ENCODE measurements around the gene FUT8. TPM values are rescaled to one million over a fixed set of nuclear protein-coding genes. Genes with fewer than 3 reads are reported as not detected.

The FUT8 gene
- total RNA-seq, 1 donor from 2014 or later = 15.1 TPM

GRCh38 chr14:65718629-65719028 is 306.1 kb downstream of the FUT8 start:
- no peak for DNase-seq

GRCh38 chr14:65720171-65720570 is 307.6 kb downstream of the FUT8 start:
- no peak for DNase-seq

DNA sequence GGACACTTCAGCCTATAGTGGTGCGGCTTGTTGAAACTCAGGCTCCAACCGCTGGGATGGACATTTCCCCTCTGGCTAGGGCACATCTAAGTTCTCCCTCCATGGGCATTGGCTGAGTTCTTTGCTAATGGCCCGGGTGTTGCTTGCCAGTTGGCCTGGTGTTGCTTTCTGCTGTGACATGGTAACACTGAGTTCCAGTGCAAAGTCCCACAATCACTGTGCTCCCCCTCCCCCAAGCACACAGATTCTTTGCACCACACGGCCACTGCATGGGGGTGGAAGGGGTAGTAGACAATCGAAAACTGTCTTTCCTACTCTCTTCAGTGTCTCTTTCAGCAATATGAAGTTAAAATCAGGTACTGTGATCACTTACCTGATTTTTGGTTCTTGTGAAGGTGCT is 308.2 kb downstream of the FUT8 start:
- DNase-seq = no peak

- no peak for DNase-seq
These were observed 310.8 kb downstream of the FUT8 start for GRCh38 chr14:65723348-65723747.

GRCh38 chr14:65728604-65729003 is 316.1 kb downstream of the FUT8 start:
- DNase-seq = no peak

DNA sequence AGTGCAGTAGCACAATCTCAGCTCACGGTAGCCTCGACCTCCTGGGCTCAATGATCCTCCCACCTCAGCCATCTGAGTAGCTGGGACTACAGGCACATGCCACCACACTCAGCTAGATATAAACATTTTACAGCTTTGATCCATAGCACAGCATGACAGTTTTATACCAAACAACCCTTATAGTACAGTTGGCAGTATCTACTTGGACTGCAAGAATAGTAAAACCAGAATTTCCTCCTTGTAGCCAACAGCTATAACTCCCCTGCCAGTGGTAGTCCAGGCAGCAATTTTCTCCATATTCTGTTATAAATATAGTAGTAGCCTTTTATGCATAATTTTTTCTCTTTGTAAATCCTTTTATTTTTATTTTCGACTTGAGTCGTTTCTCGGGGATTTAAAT is 317.0 kb downstream of the FUT8 start:
- no peak for DNase-seq

- DNase-seq = no peak
These were observed 319.5 kb downstream of the FUT8 start for GRCh38 chr14:65731933-65732506.

- no peak for DNase-seq
These were observed 325.8 kb downstream of the FUT8 start for GRCh38 chr14:65738339-65738738.

DNA sequence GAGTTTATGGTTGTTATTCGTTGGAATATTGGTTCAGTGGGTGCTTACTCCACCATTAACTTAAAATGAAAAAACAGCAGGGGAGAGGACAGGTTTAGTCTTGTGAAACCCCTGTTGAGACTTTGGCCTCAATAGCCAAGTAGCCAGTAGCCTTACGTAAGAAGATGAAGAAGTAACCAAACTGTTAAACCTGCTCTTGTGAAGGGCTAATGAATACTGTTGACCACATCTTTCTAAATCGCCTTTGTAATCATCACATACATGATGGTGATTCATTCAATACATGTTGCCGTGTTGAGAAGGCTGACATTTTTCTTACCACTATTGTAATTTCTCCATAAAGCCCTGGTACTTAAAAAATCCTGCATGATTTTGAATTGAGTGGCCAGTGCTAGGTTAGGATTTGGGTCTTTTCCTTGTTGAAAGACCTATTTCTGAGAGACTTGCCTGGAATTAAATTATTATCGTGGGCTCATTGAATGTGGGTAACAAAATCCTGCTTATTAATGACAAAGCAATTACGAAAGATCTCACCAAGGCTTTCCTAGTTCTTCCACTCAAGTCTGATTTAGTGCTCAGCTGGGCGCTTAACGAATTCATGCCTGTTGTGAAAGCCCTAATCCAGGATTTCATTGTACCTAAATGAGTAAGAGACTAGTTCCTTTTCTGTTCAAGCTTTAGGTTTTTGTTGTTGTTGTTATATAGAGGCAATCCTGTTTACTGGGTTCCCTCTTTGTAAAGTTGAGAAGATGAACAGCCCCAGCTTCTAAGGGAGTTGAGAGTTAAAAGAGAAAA is 333.1 kb downstream of the FUT8 start:
- no peak for DNase-seq

- DNase-seq = no peak
These were observed 336.3 kb downstream of the FUT8 start for GRCh38 chr14:65748796-65749195.

DNA sequence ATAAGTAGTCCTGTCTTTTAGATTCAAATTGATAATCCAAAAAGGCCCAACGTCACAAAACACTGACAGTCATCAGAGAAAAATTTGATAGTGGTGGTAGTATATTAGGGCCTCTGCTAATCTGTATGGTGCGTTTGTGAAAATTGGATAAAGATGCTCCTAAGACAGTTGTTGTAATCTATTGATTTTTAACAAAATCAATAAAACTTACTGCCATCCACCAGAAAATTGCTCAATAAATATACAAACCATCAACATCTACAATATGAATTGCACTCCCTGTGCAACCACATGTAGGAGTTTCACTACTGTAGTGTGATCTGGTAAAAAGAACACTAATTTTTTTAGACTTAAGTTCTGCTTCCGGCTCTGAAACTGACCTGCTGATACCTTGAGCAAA is 336.8 kb downstream of the FUT8 start:
- no peak for DNase-seq

DNA sequence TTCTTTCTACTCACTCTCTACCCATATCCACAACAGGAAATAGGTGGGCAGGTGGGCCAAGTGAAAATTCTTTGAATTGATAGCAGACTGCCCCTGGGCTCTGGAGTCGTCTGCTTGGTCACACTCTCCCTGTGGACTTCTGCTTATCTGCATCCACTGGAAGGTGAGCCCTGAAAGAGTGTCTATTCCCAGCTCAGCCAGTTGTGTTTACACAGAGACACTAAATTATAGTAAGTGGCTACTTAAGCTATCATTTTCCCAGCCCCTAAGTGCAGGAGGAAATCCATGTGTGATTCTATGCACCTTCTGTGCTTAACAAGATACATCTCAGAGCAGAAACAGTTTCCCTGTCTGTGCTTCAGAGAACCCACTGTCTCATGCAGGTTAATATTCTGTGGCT is 338.4 kb downstream of the FUT8 start:
- no peak for DNase-seq

DNA sequence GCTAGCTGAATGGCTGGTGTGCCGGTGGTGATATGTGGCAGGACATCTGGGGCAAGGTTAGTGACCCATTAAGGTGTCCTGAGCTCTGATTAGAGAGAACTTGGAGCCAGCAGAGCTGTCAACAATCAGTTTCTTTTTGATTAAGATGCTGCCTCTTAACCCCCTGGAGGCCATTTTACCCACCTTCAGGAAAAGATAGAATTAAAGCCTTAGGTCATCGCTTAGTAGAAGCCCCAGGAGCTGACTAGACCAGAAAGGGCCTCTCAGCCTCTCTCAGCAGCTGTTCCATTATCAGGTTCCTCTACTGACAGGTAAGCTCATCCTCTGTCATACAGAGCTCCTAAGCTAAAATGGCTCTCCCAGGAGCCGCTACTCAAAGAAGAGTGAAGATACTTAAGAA is 339.0 kb downstream of the FUT8 start:
- DNase-seq = no peak

DNA sequence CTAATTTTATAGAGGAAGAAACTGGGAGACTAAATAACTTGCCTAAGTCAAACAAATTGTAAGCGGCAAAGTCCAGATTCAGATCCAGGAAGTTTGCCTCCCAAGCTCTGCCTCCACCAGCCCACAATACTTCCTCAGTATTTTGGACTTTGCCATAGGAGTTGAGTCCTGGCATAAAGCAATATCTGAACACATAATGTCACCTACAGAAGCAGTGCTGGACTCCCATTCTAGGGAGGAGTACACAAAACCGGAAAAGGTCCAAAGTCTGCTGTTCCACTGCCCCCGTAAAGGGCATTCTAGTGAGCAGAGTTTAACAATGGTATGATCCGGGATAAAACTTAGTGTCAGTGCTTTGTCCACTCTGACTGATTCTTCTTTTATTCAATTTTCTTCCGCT is 340.5 kb downstream of the FUT8 start:
- no peak for DNase-seq

DNA sequence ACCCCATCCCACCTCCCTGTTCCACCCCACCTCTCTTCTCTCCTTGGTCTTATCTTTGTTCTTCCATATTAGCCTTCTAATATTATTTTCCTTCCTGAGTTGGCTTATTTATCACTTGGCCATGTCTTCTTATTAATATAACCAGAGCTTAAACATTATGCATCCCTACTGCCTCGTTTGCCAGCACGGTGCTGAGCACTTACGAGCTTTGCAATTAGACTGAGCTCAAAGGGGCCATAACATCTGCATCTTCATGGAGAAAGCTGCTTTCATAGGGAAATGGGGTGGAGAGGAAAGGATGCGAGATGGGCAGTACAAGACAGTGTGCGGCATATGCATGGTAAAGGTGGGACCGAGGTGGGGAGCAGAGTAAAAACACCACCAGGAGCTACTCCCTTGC is 342.8 kb downstream of the FUT8 start:
- DNase-seq = no peak

DNA sequence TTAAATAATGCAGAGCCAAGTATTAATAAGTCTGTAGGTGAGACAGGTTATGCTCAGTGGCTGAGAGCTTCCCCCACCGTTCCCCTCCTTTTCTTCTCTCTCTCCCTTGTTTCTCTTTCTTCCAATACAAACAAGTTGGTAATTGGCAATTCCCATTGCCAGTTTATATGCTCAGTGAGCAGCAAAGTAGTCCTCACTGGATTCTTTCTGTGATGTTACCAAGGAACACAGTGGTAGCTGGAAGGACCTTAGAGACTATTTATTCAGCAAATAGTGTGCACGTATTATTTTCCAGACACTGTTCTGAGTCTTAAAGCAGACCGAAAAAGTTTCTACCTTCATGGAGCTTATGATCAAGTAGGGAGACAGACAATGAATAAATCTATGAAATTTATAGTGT is 344.4 kb downstream of the FUT8 start:
- DNase-seq = no peak

GRCh38 chr14:65769151-65769550 is 356.6 kb downstream of the FUT8 start:
- no peak for DNase-seq

GRCh38 chr14:65770681-65771080 is 358.2 kb downstream of the FUT8 start:
- DNase-seq = no peak

DNA sequence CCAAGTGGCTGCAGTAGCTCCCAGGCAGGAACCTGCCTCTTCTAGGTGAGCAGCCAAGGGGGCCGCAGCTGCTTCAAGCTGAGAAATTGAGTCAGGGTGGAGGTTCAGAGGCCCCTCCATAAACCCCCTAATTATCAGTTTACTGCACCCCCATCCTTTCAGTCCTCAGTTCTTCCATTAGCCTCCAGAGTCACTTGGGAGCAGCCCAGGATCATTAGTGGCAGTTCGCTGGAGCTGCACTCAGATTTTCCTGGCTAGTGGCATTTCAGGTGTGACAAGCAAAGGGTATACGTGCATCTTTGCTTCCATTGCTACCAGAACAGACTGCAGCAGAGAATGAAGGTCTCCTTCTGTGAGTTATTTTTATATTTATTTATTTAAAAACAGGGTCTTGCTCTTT is 358.7 kb downstream of the FUT8 start:
- no peak for DNase-seq

DNA sequence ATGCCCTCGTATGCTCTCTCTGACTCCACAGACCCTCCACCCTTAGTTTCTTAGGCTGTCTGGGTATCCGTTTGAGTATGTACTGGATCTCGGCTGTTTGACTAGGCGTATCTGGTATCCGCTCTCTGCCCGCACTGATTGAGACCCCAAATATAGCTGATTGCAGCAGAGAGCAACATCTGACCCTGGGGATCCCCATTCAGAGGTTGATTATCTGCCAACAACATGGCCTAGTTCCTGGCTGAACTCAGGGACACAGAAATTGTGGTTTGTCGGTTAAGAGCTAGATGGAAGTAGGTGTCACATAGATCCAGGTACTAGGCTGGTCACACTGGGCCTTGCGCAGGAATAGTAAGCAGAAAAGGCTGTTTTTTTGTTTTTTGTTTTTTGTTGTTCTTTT is 359.9 kb downstream of the FUT8 start:
- DNase-seq = no peak

DNA sequence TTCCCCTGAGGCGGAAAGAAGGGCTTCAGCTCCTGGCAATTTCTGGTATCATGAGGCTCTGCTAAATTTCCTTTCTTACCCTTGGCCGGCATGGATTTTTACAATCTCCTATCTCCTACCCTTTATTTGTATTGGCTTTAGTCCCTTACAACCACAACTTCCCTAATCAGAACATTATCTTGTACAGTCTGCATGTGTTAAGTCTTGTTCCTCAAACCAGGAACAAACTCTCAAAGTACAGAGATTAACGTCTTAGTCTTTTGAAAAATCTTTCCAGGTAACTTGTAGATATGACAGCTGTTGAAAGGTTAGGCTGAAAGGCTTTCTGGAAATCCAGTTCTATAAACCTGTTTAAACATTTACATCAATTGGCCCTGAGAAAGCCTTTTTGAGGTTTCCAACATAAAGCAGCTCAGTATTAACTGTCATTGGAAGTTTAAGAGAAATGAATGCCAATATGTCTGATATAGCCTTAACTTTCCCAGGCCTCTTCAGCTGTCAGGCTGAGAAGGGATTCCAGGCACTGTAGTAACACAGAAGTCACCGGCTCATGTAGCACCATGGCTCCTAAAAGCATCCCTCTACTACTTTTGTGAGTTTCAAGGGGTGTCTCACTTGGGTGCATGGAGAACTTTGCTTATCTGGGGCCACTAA is 360.5 kb downstream of the FUT8 start:
- DNase-seq = no peak

DNA sequence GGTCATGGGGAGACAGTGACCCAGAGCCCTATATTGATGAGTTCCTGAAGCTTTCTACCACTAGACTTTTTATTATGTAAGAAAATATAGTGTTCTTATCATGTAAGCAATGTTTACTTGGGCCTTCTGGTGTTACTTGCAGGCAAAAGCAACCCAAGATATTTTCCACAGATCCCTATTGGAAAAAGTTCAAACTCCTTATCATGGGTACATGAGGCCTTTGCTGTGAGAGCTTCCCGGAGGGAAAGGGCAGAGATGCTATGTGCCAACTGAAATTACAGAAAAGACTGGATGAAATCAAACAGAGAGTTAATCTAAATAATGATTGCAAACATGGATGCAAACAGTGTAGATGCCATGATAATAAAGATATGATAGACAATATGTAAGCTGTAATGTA is 361.5 kb downstream of the FUT8 start:
- DNase-seq = no peak

DNA sequence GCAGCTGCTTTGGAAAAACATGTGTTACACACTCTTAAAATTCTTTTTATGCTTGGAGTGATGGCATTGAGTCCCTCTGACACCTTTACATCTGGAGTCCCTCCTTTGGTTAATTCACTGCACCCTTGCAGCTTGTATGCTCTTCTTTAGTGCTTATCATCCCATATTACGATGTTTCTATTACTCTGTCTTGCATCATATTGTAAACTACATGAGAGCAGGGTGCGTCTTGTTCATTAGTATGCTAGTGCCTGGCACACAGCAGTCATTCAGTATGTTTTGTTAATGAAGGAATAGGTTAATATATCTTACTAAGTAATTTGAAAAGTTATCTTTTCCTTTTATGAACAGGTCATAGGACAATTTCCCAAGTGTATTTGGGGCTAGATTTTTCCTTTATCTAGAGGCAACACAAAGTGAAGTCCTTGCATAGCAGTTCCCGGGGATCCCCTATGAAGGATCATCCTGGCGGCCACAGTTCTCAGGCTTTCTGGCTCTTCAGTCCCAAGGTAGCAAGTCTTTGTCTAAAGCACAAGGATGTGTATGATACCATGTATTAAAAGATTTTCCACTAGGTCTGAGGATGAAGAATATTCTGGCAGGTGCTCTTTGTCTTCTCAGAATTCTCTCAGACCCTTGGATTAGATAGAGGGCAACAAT is 363.8 kb downstream of the FUT8 start:
- no peak for DNase-seq

DNA sequence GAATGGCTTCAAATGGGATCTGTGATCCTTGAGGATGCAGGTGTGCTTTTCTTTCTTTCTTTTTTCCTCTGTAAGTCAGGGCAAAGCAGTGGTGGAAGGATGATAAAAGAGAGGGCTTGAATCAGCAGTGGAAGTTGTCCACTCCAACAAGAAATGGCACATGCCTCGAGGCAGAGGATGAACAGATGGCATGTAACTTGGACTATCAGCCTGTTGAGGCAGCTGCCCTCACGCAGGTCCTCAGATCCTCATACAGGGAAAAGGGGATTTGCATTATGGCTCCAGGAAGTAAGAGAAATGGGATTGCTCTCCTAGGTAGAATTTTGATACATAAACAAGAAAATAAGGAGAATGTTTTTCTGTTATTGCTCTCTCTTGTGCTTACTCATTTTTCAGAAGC is 368.0 kb downstream of the FUT8 start:
- DNase-seq = no peak
